Activated naive CD4-positive, alpha-beta T cell treated with anti-CD3 and anti-CD28 coated beads for 36 hours (primary cell): ENCODE measurements around the gene DGKI. TPM values are rescaled to one million over a fixed set of nuclear protein-coding genes. Genes with fewer than 3 reads are reported as not detected.

Experiments
- CTCF ChIA-PET: fragments of 350-600 bp; sonication (Branson Sonifier 250); formaldehyde crosslinking; loops from one replicate; lab custom pipeline; 2021; ENCODE audit warnings: antibody characterized with exemption; lab: Charles Lee
- DNase-seq: peaks from one replicate; pipeline ENCODE4 v3.0.0-alpha.2; 2020
- H3K27ac Mint-ChIP-seq: one replicate; pipeline ENCODE4 v1.8.0; 2021; ENCODE audit warnings: mild to moderate bottlenecking, mixed read lengths
- H3K27me3 Mint-ChIP-seq: one replicate; pipeline ENCODE4 v1.8.0; 2021; ENCODE audit warnings: low read depth, mixed read lengths
- H3K36me3 Mint-ChIP-seq: one replicate; pipeline ENCODE4 v1.8.0; 2021; ENCODE audit warnings: low read depth, mixed read lengths
- H3K4me1 Mint-ChIP-seq: one replicate; pipeline ENCODE4 v1.8.0; 2021; ENCODE audit warnings: low read depth, mixed read lengths
- H3K4me3 Mint-ChIP-seq: one replicate; pipeline ENCODE4 v1.8.0; 2021; ENCODE audit warnings: mild to moderate bottlenecking, moderate library complexity, mixed read lengths
- H3K9me3 Mint-ChIP-seq: one replicate; pipeline ENCODE4 v1.8.0; 2021; ENCODE audit warnings: mixed read lengths
- intact Hi-C: fragments of 100-400 bp; cut with micrococcal nuclease; formaldehyde crosslinking; loops from one replicate; pipeline ENCODE4 v1.15.1; 2023
- total RNA-seq, 2 experiments: library from RNA; stranded (reverse); gene quantifications; one replicate each; pipeline ENCODE4 v1.2.3, GENCODE V29; 2021

Gene DGKI
- 1 to 10 TPM; 2.0 to 2.7 TPM for total RNA-seq

DNA sequence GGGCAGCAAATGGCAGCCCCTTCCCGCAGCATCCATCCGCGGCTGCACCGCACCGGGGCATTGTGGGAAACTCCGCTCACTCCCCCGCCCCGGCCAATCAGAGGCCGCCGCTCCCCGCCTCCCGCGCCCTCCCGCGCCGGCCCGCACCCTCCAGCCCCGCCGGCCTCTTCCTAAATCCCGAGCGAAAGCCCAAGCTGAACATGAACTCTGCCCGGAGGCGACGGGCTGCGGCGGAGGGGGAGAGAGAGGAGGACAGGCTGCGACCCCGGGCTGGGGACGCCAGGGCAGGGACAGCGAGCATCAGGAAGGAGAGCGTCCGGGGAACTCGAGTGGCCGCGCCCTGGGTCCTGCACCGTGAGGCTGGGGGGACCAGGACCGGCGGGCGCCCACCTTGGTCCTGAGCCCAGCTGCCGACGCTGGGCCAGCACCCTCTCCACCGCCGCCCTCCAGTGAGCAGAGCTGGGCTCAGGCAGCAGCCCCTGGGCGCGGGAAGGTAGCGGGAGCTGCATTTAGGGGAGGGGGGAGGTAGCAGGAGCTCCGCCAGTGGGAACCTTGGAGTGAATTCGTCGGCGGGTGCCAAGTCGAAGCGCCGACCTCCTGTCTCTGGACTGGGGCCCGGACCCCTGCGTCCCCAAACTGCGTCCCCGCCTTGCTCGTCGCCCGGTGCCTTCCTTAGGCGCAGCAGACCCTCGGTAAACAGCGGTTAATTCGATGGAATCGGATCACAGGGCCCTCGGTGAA is at the start of gene DGKI:
Gene DGKI, minus strand, starts transcription at position 148 of the 741 bp plus-strand sequence.
- no peak for DNase-seq
- Mint-ChIP-seq H3K4me1 (peaks cover 14% of the 10 kb centered on the region), H3K4me3 (peak within 1 kb of the TSS; percentile 55), H3K27ac (no peak within 1 kb of the TSS), H3K27me3 (peaks cover 54% of the 10 kb centered on the region), H3K9me3 (no peaks in the 10 kb centered on the region), H3K36me3 (no peaks in the 10 kb centered on the region)
- intact Hi-C loops: no loop called here
- CTCF ChIA-PET: no interaction called here

DNA sequence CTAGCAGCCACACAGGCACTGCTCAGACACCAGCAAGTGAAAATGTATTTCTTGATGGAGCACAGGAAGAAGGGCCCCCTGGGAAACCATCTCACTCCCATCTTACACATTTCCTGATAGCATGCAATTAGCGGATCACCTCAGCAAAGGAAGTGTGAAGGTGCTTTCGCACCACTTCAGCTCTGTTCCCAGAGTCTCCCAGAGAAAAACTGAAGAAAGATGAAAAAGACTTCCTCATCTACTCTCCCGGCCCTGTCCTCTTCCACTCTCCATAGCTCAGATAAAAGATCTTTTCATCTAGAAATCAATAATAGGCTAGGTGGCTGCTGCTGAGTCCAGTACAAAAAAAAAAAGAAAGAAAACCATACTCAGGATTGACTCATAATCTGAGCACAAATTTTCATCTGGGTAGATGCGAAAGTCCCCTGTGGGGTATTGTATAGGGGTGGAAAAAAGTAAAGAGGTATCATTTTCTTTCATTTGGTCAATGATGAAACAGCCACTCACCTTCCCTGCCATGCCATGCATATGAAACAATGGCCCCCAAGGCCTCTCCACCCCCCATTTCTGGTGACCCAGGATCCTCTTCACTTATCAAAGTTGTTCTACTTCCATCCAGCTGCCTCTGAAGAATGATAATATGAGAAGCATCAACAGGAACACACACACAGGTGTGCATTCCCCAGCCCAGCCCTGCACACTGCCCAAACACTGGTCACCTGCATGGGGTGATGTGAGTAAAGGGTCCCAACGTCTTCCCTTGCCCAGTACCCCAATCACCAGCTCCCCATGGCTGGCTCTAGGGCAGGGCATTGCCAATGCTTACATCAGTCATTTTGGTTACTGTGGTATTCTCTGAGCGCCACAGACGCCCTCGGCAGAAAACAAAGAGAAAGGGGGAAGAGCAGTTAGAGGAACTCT is 48.8 kb upstream of the DGKI start:
- Mint-ChIP-seq H3K9me3 (no peaks in the 10 kb centered on the region), H3K27ac (peak overlapping the region; percentile 71), H3K4me3 (no peak overlapping the region), H3K4me1 (peaks cover 22% of the 10 kb centered on the region), H3K27me3 (no peaks in the 10 kb centered on the region), H3K36me3 (peaks cover 13% of the 10 kb centered on the region)
- intact Hi-C loops: loop anchor here (2.0 to 10.0 kb wide), 3 partner anchors 15 to 121 kb away; no protein-coding TSS in a partner anchor
- peak; percentile 43 for DNase-seq
- CTCF ChIA-PET: interaction anchor here (0.9 to 4.0 kb wide), 5 partner anchors 10 to 289 kb away, joined by 3 to 26 read pairs (median 3); no protein-coding TSS in a partner anchor

DNA sequence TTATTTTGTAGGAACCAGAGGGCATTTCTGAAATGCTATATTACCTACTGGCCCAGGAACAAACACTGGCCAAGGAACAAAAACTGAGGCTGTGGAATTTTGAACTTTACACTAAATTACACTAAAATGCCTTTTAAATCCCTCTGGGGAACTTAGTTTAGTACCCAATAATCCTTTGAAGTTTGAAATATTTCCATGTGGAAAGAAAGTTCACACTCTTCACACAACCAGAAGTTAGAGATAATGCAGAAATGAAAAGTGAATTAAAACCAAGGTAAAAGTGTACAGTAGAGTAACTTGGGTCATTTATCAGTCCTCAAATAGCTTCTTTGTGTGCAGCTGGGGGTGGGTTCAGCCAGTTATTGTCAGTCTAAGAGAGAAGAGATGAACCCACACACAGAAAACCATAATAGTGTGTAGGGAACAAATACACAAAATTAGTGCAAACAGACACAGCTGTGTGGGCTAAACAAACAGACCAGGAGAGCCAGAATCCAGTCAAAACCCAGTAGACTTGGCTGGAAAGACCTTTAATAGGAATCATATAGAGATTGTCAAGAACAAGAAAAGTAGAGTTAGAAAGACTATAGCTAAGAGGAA is 46.5 kb upstream of the DGKI start:
- Mint-ChIP-seq H3K4me1 (peaks cover 14% of the 10 kb centered on the region), H3K27me3 (no peaks in the 10 kb centered on the region), H3K9me3 (no peaks in the 10 kb centered on the region), H3K4me3 (no peak overlapping the region), H3K36me3 (peaks cover 14% of the 10 kb centered on the region), H3K27ac (no peak overlapping the region)
- no peak for DNase-seq
- CTCF ChIA-PET: interaction anchor here (0.6 to 4.0 kb wide), 3 partner anchors 109 to 237 kb away, joined by 3 to 26 read pairs (median 3); no protein-coding TSS in a partner anchor
- intact Hi-C loops: loop anchor here (10.0 kb wide), 1 partner anchor 118 kb away; no protein-coding TSS in a partner anchor

DNA sequence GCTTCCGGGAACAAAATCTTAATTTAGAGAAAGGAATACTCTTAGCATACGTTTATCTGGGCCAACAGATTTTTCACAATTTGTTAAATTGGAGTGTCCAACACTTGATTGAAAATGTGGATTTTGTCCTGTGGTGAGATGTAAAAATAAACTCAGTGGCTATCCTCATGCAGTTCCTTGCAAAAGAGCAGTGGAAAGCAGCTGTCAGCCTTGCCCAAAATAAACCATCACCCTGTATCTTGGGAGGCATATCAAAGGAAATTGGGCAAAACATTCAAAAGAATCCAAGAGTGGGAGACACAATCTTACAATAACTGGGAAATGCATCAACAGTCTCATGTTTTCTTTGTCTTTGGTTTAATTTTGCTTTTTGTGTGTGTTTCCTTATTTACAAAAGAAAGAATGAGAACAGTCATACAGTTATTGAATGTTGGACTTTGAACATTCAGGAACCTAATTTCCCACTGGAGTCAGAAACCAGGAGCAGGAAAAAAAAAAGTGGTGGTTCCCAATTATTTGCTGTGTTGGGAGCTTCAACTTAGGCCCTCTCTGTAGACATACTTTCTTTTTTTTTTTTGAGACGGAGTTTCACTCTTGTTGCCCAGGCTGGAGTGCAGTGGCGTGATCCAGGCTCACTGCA is 44.4 kb upstream of the DGKI start:
- no peak for DNase-seq
- CTCF ChIA-PET: interaction anchor here (0.6 to 3.2 kb wide), 4 partner anchors 9 to 1228 kb away, joined by 3 to 11 read pairs (median 4); no protein-coding TSS in a partner anchor
- Mint-ChIP-seq H3K27me3 (no peaks in the 10 kb centered on the region), H3K9me3 (no peaks in the 10 kb centered on the region), H3K4me1 (peaks cover 14% of the 10 kb centered on the region), H3K4me3 (no peak overlapping the region), H3K36me3 (peaks cover 14% of the 10 kb centered on the region), H3K27ac (no peak overlapping the region)
- intact Hi-C loops: loop anchor here (10.0 kb wide), 1 partner anchor 116 kb away; no protein-coding TSS in a partner anchor

DNA sequence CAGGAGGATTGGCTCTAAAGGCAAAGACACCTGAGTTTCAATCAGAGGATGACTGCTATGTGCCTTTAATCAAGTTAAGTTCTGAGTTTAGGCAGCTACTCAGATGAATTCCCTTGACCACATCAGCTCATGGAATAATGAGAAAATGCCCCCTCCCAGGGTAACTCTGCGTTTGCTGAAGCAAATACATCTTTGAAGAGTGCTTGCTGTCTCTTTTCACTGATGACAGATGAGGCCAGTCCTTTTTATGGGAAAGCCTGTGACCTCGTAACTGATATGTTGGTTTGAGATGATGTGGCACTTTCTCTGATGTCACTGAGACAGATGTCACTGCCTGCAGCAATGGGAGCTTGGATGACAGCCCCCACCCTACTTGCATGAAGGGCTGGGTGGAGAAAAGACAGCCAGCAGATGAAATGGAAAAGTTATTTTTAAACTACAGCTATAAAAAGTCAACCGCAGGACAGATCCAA is 43.7 kb upstream of the DGKI start:
- no peak overlapping the region for H3K4me3 Mint-ChIP-seq
- peaks cover 8% of the 10 kb centered on the region for H3K4me1 Mint-ChIP-seq
- no peak overlapping the region for H3K27ac Mint-ChIP-seq
- CTCF ChIA-PET: interaction anchor here (0.5 to 3.2 kb wide), 6 partner anchors 10 to 234 kb away, joined by 3 to 11 read pairs (median 4); no protein-coding TSS in a partner anchor
- intact Hi-C loops: loop anchor here (10.0 kb wide), 1 partner anchor 116 kb away; no protein-coding TSS in a partner anchor
- DNase-seq: peak; percentile 16
- no peaks in the 10 kb centered on the region for H3K9me3 Mint-ChIP-seq
- H3K36me3 Mint-ChIP-seq: peaks cover 10% of the 10 kb centered on the region
- H3K27me3 Mint-ChIP-seq: no peaks in the 10 kb centered on the region

DNA sequence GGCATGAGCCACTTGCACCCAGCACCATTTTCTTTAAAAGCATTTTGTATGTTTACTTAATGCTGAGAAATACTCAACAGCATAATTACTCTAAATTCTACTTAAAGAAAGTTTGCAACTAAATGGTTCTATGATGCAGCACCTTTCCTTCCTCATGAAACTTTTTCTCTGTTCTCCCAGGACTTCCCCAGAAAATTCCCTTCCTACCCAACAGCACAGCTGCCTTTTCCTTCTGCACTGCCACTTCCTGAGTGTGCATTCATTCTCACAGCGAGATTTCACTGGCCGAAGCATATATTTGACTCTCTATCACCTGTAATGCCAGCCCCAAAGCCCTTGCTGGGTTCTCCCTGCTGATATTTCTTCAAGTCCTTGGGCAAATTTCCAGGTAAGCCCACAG is 41.5 kb upstream of the DGKI start:
- no peak overlapping the region for H3K27ac Mint-ChIP-seq
- H3K4me1 Mint-ChIP-seq: peaks cover 2% of the 10 kb centered on the region
- no peak overlapping the region for H3K4me3 Mint-ChIP-seq
- CTCF ChIA-PET: interaction anchor here (0.6 to 3.2 kb wide), 2 partner anchors 12 to 1686 kb away, joined by 8 to 11 read pairs; no protein-coding TSS in a partner anchor
- peaks cover 22% of the 10 kb centered on the region for H3K36me3 Mint-ChIP-seq
- H3K9me3 Mint-ChIP-seq: no peaks in the 10 kb centered on the region
- intact Hi-C loops: no loop called here
- no peaks in the 10 kb centered on the region for H3K27me3 Mint-ChIP-seq
- no peak for DNase-seq

DNA sequence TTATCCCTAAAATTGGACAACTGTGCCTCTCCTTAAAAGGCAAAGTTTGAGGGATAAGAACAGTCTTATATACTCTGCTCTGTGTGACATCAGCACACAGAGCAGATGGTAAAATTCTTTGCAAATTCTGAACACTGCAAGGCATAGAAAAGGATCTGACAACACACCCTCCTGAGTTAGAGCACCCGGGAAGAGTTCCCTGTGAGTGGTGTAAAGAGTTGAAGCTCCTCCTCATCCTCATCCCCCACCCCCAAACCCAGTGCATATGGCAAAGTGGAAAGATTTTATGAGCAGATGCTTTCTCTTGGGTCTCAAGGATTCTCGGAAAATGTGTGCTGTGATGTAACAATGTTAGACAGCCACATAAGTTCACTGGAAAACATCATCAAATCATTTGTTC is 40.0 kb upstream of the DGKI start:
- H3K9me3 Mint-ChIP-seq: no peaks in the 10 kb centered on the region
- no peak overlapping the region for H3K4me3 Mint-ChIP-seq
- CTCF ChIA-PET: no interaction called here
- DNase-seq: no peak
- peaks cover 5% of the 10 kb centered on the region for H3K4me1 Mint-ChIP-seq
- H3K27me3 Mint-ChIP-seq: no peaks in the 10 kb centered on the region
- peaks cover 31% of the 10 kb centered on the region for H3K36me3 Mint-ChIP-seq
- intact Hi-C loops: no loop called here
- H3K27ac Mint-ChIP-seq: no peak overlapping the region

DNA sequence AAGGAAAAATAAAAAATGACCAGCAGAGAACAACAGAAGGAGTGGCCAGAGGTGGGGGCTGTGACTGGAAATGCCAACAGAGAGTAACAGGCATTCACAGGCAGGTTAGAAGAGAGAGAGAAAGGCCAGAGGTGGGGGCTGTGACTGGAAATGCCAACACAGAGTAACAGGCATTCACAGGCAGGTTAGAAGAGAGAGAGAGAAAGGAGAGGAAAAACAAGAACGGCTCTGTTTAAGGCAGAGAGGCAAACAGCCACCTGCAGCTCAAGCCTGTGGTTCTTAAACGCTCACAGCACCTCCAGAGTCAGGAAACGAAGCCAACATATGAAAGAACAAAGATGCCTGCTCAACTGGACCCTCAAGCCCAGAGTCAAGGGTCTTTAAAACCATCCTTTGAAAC is 39.5 kb upstream of the DGKI start:
- CTCF ChIA-PET: interaction anchor here (1.1 kb wide), 1 partner anchor 9 kb away, joined by 3 read pairs; no protein-coding TSS in a partner anchor
- peaks cover 5% of the 10 kb centered on the region for H3K4me1 Mint-ChIP-seq
- H3K9me3 Mint-ChIP-seq: no peaks in the 10 kb centered on the region
- no peak for DNase-seq
- no peak overlapping the region for H3K4me3 Mint-ChIP-seq
- no peak overlapping the region for H3K27ac Mint-ChIP-seq
- H3K27me3 Mint-ChIP-seq: no peaks in the 10 kb centered on the region
- intact Hi-C loops: no loop called here
- peaks cover 34% of the 10 kb centered on the region for H3K36me3 Mint-ChIP-seq

DNA sequence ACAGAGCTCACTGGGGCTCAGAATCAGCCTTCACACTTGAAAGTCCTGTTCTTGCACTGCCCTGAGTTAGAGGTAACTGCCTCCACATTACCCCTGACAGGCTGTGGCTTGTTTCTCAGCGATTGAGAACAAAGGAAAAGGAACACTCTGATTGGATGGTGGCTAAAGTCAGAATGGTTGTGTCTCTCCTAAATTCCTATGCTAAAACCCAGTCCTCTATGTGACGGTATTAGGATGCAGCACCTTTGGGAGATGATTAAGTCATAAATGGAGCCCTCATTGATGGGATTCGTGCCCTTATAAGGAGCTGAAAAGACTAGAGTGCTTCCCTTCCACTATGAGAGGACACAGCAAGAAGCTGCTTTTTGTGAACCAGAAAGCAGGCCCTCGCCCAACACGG is 38.9 kb upstream of the DGKI start:
- Mint-ChIP-seq H3K4me1 (peaks cover 5% of the 10 kb centered on the region), H3K27me3 (no peaks in the 10 kb centered on the region), H3K4me3 (no peak overlapping the region), H3K9me3 (no peaks in the 10 kb centered on the region), H3K27ac (no peak overlapping the region), H3K36me3 (peaks cover 32% of the 10 kb centered on the region)
- CTCF ChIA-PET: interaction anchor here (1.1 to 1.3 kb wide), 2 partner anchors 10 to 123 kb away, joined by 3 read pairs; no protein-coding TSS in a partner anchor
- DNase-seq: no peak
- intact Hi-C loops: no loop called here

DNA sequence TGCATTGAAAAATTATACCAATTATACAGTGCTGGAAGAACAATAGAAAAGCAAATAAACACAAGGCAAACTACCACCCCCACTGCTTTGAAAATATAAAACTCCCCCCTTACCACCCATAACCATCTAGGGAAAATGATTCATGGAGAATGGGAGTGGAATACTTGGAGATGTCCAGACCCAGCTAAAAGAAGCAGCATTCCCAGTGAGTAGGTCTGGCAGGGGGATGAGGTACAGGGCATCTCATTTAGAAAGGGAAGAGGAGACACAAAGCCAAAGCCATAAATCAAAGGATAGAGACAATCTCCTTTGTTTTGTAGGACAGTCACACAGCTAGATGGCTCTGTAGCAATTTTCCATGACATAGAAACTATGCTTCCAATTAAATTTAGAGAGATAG is 36.0 kb upstream of the DGKI start:
- CTCF ChIA-PET: interaction anchor here (1.3 kb wide), 1 partner anchor 226 kb away, joined by 5 read pairs; no protein-coding TSS in a partner anchor
- Mint-ChIP-seq H3K27ac (no peak overlapping the region), H3K36me3 (peaks cover 50% of the 10 kb centered on the region), H3K9me3 (no peaks in the 10 kb centered on the region), H3K4me3 (no peak overlapping the region), H3K27me3 (no peaks in the 10 kb centered on the region), H3K4me1 (peaks cover 9% of the 10 kb centered on the region)
- DNase-seq: no peak
- intact Hi-C loops: no loop called here

DNA sequence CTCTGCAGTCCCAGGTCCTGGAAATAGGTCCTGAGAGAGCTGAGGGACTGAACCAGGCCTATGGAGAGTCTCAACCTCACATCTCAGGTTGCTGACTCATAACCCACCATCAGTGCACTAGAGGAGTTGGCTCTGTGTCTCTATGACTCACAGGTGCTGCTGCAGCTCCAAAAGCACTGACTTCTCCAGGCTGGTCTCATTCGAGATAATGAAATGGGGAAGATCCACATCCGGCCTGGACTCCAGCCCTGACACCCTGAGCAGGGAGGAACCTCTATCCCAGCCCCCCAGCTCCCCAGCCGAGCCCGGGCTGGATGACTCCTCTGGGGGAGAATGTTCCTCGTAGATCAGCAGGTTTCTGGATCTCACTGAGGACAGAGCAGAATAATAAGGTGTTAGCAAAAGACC is 35.5 kb upstream of the DGKI start:
- DNase-seq: peak; percentile 48
- Mint-ChIP-seq H3K4me1 (peaks cover 9% of the 10 kb centered on the region), H3K27me3 (no peaks in the 10 kb centered on the region), H3K9me3 (no peaks in the 10 kb centered on the region), H3K27ac (no peak overlapping the region), H3K4me3 (no peak overlapping the region), H3K36me3 (peaks cover 50% of the 10 kb centered on the region)
- CTCF ChIA-PET: interaction anchor here (1.3 kb wide), 1 partner anchor 226 kb away, joined by 5 read pairs; no protein-coding TSS in a partner anchor
- intact Hi-C loops: no loop called here
